ENCODE measurements around the gene CCN5.

Gene CCN5

DNA sequence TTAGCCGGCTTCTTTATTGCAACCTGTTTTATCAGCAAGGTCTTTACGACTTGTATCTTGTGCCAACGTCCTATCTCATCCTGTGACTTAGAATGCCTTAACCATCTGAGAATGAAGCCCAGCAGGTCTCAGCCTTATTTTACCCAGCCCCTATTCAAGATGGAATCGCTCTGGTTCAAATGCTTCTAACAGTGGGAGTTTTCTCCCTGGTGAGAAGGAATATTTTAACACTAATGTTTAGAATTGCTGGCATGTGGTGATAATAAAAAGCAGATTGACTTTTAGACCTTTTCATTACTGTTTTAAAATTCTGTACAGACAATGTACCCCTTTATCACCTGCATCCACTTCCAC is 20.6 kb downstream of the CCN5 start:
- no peak for DNase-seq (ENCODE audit: low read depth in 2 of 3, low spot score in 2 of 3)

DNA sequence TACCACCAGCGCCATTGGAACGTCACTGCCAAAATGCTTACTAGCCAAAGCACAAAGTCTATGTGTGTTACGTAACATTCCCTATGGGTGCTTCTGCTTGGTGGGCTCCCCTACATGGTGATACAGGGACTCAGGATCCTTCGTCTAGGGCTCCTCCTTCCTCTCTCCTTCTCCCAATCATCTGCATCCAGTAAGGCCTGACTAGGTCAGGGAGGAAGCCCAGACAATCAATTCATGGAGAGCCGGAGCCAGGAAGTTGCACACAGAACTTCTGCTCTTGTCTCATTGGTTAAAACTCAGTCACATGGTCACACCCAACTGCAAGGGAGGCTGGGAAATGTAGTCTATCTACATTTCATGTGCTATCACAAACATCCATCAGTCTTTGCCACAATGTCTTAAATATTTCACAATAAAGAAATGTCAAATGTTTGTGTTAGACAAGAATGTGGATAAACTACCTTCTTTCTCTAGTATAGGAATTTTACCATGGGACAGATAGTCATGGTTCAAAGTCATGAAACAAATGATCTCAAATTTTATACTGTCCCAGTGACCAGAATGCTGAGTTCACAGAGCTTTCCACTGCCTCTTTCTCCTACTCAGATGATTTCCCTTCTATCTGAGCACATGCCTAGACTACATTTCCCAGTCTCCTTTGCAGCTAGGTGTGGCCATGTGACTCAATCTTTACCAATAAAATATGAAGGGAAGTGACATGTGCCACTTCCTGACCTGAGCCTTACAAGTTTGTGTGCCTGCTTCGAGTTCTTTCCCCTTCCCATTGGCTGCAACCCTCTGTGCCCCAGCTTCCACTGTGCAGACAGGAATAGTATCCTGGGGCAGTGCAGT is 21.2 kb downstream of the CCN5 start:
- no peak for DNase-seq (ENCODE audit: low read depth in 2 of 3, low spot score in 2 of 3)

DNA sequence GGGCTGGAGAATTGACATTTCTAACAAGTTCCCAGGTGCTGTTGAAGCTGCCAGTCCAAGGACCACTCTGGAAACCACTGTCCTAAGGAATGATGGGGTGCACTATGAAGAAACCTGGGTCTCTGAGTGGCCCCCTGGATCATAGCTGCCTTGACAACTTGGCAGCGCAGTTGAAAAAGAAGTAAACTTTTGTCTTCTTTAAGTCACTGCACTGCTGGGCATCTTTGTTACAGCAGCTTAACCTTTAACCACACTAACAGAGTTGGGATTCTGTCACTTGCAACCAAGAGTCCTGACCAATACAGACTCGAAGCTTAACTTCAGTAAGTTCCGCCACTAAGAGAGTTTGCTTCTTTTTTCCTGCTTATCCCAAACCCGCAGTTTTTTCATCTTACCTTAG is 21.9 kb downstream of the CCN5 start:
- DNase-seq (ENCODE audit: low read depth in 2 of 3, low spot score in 2 of 3), result no peak

DNA sequence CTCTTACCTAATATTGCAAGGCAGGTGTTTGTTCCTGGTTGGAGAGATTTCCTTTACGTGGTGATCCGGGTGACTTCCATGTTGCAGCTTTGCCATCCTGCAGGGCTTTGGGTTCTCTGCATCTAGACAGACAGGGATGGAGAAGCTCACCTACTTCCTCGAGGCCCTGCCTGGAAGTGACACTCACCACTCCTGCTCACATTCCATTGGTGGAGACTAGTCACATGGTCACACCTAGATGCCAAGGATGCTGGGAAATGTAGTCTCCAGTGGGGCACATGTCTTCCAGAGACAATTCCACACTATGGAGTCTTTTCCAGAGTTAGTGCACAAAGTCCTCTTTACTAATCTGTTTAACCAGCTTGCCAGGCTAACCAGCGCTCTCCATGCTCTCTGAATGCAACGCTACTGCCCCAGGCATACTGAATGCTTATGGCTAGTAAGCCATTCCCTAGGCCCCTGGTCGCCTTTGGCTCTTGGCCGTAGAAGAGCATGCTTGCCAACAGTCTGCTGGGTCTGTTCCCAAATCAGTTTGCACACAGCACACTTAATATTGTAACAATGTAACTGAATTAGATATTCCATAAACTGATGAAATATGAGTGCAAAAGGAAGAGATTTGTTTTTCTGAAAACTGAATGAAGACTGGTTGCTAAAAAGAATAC is 23.8 kb downstream of the CCN5 start:
- peak in 1 of 3 experiments; percentile 5 for DNase-seq (ENCODE audit: low read depth in 2 of 3, low spot score in 2 of 3)

DNA sequence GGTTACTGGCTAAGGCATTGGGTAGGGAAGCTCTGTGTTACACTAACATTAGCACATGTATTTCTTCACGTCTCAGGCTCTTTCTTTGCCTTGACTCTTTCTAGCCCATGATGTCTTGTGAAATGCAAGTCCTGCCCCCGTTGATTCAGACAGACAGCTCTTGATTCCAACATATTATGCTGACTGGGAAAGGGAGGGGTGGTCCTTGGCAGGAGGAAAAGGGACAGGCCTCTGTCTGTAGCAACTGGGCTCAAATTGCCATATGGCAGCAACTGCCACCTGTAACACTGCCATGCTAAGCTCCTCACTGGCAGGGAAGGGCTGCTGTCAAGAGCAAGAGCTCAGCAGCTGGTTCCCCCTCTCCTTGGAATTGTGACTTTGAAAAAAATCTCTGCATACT is 24.8 kb downstream of the CCN5 start:
- DNase-seq (ENCODE audit: low read depth in 2 of 3, low spot score in 2 of 3), result no peak

DNA sequence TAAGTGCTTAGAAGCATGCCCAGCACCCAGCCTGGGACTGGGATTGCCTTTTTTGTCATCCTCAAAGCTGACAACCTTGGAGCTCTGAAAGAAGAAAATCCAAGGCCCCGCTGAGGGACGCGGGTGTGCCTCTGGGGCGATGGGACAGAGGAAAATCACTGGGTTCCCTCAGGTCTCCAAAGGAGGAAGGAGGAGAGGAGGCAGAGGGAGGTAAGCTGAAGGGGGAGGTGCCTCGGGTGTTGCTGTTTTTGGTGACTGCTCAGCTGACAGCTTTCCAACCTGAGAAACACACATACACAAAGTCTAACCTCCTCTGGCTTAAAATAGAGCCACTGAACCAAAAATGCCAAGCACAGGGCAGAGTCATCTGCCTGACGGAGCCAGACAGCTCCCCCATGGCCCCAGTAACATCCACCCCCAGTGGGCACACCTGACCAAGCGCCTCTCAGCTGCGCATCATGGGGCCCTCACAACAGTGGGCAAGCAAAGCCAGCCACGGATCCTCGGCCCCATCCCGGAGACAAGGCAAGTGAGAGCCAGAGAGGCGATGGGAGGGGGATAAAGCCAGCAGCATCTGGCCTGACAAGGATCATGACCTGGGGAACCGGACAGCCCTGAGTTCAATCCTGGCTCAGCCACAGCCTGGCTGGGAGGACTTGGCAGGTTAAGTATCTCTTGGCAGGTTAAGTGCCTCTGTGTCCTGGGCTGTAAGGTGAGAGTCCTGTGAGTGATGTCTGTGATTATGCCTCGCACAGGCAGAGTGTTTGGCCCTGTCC is 27.3 kb downstream of the CCN5 start:
- DNase-seq (ENCODE audit: low read depth in 2 of 3, low spot score in 2 of 3), result no peak

DNA sequence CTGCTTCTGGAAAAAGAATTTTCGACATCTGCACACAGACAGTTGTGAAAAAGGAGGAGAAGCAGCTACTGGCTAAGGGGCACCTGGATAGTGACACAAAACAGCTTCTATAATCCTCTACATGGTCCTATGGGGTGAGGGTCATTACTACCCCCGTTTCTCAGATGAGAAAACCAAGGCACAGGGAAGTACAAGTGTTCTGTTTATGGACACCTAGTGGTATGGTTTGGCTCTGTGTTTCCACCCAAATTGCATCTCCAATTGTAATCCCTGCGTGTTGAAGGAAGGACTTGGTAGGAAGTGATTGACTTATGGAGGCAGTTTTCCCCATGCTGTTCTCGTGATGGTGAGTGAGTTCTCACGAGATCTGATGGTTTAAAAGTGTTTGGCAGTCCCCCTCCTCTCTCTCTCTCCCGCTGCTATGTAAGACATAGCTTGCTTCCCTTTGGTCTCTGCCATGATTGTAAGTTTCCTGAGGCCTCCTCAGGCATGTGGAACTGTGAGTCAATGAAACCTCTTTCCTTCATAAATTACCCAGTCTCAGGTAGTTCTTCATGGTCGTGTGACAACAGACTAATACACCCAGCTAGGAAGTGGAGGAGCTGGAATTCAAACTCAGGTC is 28.0 kb downstream of the CCN5 start:
- DNase-seq (ENCODE audit: low read depth in 2 of 3, low spot score in 2 of 3), result no peak

DNA sequence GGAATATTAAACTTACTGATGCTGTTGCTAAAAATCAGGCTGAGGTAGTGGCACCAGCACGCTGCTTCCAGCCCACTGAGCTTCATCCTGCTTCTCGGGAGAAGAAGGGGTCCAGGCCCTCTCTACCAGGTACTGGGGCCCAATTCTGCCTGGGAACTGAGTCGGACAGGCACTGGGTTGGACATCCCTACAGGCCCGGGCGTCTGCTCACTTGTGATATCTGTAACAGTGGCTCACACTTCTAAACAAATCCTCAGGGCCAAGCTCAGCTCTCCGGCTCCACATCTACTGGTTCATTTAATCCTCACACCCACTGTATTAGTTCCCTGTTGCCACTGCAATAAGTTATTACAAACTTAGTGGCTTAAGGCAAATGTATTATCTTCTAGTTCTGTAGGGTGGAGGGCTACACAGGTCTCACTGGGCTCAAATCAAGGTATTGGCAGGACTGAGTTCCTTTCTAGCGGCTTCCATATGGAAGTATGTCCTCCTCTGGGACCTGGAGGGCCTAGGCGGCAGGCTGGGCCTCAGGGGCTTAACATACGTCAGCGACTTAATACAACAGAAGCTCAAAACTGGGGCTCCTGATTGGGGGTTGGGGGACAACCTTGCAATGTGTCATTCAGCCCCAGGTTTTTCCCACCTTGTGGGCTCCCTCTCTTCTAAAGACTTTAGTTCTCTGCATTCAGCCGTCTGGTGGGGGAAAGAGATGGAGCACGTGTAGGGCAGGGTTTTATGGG is 28.9 kb downstream of the CCN5 start:
- no peak for DNase-seq (ENCODE audit: low read depth in 2 of 3, low spot score in 2 of 3)

DNA sequence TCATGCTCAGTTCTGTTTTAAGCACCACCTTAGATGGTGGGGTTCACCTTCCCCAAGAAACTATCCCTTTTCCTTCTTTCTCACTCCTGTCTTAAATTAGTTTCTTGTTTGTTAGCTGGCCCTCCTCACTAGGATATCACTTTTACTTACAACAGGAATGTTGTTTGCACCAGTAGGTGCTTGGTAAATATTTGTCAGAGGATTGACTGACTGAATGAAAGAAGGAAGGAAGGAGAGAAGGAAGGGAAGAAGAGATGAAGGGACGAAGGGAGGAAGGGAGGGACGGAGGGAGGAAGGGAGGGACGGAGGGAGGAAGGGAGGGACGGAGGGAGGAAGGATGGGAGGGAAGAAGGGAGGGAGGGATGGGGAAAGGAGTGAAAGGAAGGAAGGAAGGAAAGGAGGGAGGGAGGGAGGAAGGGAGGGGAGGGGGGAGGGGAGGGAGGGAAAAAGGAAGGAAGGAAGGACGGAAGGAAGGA is 30.0 kb downstream of the CCN5 start:
- DNase-seq (ENCODE audit: low read depth in 2 of 3, low spot score in 2 of 3), result no peak

DNA sequence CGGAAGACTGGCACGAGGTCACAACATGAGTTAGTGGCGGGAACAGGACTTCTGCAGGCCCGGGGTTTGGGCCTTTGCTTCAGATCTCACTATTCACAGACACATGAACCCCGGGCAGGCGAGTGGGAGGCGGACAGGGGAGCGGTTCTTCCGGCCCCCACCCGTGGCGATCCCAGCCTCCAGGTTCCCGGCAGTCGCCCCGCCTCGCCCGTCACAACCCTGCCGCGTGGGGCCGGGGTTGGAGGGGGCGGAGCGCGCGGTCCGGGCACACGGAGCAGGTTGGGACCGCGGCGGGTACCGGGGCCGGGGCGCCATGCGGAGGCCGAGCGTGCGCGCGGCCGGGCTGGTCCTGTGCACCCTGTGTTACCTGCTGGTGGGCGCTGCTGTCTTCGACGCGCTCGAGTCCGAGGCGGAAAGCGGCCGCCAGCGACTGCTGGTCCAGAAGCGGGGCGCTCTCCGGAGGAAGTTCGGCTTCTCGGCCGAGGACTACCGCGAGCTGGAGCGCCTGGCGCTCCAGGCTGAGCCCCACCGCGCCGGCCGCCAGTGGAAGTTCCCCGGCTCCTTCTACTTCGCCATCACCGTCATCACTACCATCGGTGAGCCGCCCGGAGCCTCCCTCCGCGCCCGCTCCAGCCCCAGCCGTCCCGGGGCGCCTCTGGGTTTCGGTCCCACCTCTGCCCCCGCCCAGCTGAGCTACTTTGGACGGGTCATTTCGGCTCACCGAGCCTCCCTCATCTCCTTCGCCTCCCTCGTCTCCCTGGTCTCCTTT is 30.6 kb downstream of the CCN5 start, which contains the start of gene KCNK15:
KCNK15 (plus strand) TSS at position 268 of the 769 bp plus-strand sequence; CDS start at position 314, 46 bp downstream.
- peak in 2 of 3 experiments; percentile 9 to 27 for DNase-seq (ENCODE audit: low read depth in 2 of 3, low spot score in 2 of 3)

DNA sequence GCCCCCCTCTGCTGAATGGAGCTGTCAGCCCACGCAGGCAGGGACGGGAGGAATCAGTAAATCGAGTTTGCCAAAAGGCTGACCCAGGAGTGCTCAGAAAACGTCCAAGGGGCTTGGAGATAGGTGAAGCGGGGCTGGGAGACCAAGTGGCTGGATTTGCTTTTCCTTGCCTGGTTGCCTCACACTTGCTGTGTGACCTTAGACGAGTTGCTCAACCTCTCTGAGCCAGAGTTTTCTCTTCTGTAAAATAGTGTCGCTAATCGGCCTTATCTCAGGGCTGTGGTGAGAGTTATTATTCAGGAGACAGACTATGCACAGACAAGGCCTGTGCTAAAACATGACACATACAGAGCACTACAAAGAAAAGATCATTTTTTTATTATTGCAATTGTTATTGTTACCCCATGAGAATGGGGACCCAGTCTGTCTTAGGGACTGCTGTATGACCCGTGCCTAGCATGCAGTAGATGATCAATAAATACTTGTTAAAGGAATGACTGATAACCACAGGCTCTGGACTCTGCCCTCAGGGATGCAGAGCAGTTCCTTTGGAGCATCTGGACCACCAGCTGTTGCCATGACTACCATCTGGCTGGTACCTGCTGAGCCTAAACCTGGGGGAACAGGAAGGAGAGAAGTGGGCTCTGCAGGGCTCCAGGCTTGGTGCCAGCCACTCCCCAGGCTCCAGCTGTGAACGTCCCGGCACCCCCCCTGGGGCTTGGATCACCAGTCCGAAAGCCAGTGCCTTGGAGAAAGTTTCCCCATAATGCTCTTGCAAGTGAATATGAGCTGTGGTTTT is 31.4 kb downstream of the CCN5 start:
- DNase-seq (ENCODE audit: low read depth in 2 of 3, low spot score in 2 of 3), result no peak

DNA sequence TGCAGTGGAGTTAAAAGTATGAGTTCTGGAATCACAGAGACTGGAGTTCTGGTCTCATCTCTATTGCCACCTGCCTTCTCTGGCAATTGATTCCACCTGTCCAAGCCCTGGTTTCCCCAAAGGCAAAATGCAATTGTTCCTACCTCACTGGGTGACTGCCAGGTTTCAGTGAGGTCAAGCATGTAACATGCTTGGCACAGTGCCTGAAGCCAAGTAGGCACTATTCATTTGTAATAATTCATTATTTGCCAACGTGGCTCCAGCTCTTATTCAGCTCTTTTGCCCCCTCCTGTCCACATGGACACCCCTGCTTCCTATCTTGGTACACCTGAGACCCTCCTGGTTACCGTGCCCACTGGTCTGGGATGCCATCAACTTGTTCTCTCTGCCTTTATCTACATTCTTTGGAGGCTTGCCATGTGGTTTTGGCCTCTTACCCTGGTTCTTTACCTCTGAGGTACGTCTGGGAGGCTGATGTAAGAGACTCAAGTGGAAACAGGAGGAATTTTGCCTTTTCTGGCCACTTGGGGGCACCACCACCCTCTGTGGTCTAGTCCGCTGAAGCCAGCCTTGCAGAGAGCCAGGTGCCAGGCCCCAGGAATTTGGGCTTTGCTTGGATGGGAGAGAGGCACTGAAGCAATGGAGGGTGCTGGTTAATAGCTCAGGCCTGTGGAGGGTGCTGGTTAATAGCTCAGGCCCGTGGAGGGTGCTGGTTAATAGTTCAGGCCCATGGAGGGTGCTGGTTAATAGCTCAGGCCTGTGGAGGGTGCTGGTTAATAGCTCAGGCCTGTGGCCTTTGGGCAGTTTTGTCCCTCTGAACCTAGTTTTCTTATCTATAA is 32.2 kb downstream of the CCN5 start:
- DNase-seq (ENCODE audit: low read depth in 2 of 3, low spot score in 2 of 3), result peak; percentile 13 to 41 (median 40)

DNA sequence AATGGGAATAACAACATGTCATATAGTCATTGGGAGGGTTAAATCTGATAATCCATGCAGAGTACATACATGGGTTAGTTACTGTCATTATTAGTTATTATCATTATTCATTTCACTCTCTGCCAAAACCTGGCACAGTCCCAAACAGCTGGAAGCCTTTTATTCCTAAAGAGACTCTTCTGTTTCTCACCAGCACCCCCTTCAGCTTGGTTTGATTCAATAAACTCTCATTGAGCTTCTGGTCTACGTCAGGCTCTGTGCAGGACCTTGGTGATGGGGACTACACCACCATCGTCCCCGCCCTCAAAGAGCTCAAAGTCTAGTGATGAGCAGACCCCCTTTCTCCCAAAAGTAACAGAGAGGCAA is 32.8 kb downstream of the CCN5 start:
- DNase-seq (ENCODE audit: low read depth in 2 of 3, low spot score in 2 of 3), result no peak

DNA sequence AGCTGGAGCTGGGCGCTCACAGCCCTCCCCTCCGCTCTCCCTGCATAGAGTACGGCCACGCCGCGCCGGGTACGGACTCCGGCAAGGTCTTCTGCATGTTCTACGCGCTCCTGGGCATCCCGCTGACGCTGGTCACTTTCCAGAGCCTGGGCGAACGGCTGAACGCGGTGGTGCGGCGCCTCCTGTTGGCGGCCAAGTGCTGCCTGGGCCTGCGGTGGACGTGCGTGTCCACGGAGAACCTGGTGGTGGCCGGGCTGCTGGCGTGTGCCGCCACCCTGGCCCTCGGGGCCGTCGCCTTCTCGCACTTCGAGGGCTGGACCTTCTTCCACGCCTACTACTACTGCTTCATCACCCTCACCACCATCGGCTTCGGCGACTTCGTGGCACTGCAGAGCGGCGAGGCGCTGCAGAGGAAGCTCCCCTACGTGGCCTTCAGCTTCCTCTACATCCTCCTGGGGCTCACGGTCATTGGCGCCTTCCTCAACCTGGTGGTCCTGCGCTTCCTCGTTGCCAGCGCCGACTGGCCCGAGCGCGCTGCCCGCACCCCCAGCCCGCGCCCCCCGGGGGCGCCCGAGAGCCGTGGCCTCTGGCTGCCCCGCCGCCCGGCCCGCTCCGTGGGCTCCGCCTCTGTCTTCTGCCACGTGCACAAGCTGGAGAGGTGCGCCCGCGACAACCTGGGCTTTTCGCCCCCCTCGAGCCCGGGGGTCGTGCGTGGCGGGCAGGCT is 35.1 kb downstream of the CCN5 start:
- DNase-seq (ENCODE audit: low read depth in 2 of 3, low spot score in 2 of 3), result no peak

DNA sequence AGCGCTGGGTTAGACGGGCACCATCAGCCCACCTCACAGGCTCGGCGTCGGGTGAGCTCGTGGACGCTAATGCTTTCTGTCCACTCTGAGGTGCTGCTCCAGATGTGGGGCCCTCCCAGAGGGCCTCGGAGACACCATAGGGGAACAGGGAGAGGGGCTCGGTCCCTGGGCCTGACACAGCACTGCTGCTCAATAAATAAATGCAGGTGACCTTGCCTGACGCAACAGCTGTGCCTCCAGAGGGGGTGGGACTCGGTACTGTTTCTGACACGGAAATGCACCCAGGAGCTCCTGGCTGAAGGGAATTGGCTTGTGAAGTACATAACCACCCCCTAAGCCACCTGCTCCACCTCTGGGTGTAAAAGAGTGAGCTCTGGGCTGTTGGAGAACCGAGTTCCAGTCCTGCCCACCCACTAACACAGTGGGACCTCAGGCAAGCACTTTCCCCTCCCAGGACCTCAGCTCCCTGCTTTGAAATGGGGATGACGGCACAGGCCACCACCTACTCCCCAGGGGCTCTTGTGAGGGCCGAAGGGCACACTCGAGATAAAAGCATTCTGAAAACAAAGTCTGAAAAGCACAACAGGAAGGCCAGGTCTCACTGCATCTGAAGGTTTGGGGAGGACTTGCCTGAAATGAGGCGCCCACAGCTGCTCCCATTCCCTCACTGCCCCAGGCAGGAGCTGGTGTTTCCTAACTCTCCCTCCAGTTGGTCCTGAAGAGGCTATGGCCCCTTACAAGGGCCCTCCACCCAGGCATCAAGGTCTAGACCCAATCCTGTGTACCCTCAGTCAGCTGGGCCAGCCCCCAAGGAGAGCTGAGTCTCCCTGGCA is 37.1 kb downstream of the CCN5 start:
- no peak for DNase-seq (ENCODE audit: low read depth in 2 of 3, low spot score in 2 of 3)

DNA sequence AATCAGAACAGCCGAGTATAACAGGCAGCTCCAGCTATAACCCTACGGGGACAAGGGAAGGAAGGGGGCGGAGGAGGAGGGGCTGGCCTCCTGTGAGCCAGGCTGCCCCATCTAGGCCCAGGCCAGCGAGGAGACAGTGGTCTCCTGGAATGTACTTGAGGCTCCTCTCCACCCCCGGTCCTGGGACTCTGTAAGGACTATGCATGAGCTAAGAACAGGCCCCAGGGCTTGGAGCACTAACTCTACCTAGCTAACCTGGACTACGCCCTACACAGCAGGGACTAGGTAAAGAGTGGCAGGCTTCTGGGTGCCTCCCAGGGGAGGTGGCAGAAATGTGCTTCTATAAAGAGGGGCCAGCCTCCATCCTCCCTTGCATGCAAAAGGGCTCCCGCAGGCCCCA is 39.4 kb downstream of the CCN5 start:
- DNase-seq (ENCODE audit: low read depth in 2 of 3, low spot score in 2 of 3), result no peak

Measured in activated CD8-positive, alpha-beta memory T cell treated with anti-CD3 and anti-CD28 coated beads for 48 hours (primary cell).